Tibial nerve (tissue), 4 donors: ENCODE data around the gene TIMM13.

Experiments
- EP300 ChIP-seq, 2 donors: sonication (generic); formaldehyde crosslinking; IDR thresholded peaks; one replicate each; pipeline ENCODE4 v1.6.1; 2017; ENCODE audit warnings: antibody characterized with exemption in 2 of 2, mild to moderate bottlenecking in 1 of 2
- POLR2A ChIP-seq, 2 donors: fragments of 450-650 bp; IDR thresholded peaks; one replicate each; pipeline ENCODE4 v1.6.1; 2017; ENCODE audit warnings: antibody characterized with exemption in 2 of 2, mild to moderate bottlenecking in 2 of 2, moderate library complexity in 2 of 2
- TF ChIP-seq, protein P1 (sequence below), 5 experiments: fragments of 200-600 bp in 3 of 5; fragments of 450-650 bp in 2 of 5; sonication (generic) in 3 of 5; IDR thresholded peaks; one replicate each; pipeline ENCODE4 v1.5.1; 2016 to 2019; ENCODE audit warnings: antibody characterized with exemption in 5 of 5, mild to moderate bottlenecking in 3 of 5, moderate library complexity in 2 of 5

- TF ChIP-seq, protein P1, sequence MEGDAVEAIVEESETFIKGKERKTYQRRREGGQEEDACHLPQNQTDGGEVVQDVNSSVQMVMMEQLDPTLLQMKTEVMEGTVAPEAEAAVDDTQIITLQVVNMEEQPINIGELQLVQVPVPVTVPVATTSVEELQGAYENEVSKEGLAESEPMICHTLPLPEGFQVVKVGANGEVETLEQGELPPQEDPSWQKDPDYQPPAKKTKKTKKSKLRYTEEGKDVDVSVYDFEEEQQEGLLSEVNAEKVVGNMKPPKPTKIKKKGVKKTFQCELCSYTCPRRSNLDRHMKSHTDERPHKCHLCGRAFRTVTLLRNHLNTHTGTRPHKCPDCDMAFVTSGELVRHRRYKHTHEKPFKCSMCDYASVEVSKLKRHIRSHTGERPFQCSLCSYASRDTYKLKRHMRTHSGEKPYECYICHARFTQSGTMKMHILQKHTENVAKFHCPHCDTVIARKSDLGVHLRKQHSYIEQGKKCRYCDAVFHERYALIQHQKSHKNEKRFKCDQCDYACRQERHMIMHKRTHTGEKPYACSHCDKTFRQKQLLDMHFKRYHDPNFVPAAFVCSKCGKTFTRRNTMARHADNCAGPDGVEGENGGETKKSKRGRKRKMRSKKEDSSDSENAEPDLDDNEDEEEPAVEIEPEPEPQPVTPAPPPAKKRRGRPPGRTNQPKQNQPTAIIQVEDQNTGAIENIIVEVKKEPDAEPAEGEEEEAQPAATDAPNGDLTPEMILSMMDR (IDR thresholded peaks at IDR 0.05): no peak
- TF ChIP-seq POLR2A (IDR thresholded peaks at IDR 0.05) (no peak), EP300 (IDR thresholded peaks at IDR 0.05) (no peak)
Measured at GRCh38 chr19:2434267-2434666, 6.9 kb upstream of the TIMM13 start.
